NT2/D1 (cell line): ENCODE data around the gene SPPL2A.

Source experiments
- SUZ12 ChIP-seq: IDR thresholded peaks from 2 replicates; pipeline ENCODE4 v1.6.1; 2011; ENCODE audit not compliant: insufficient read length, insufficient read depth; ENCODE audit errors: extremely low read depth
- YY1 ChIP-seq: IDR thresholded peaks from 2 replicates; pipeline ENCODE4 v1.6.1; 2011; ENCODE audit not compliant: insufficient read length, insufficient read depth
- ZNF274 ChIP-seq: IDR thresholded peaks from 2 replicates; pipeline ENCODE4 v1.6.1; 2011; ENCODE audit warnings: mild to moderate bottlenecking, low read depth, low read length

GRCh38 chr15:50653156-50653743 is 112.3 kb downstream of the SPPL2A start:
- no peak for TF ChIP-seq YY1
- no peak for TF ChIP-seq ZNF274
- no peak for TF ChIP-seq SUZ12
